Loucy (cell line): ENCODE measurements around the gene P2RX1.

Source experiments
- CTCF ChIP-seq: fragments of 200-600 bp; sonication (generic); conservative IDR thresholded peaks from 2 replicates; pipeline ENCODE4 v1.5.1; 2014; ENCODE audit warnings: mild to moderate bottlenecking, antibody characterized with exemption, low read length
- EZH2phosphoT487 ChIP-seq: fragments of 200-600 bp; IDR thresholded peaks from 2 replicates; pipeline ENCODE4 v1.6.1; 2018; ENCODE audit warnings: antibody characterized with exemption, mild to moderate bottlenecking, moderate library complexity, borderline replicate concordance

DNA sequence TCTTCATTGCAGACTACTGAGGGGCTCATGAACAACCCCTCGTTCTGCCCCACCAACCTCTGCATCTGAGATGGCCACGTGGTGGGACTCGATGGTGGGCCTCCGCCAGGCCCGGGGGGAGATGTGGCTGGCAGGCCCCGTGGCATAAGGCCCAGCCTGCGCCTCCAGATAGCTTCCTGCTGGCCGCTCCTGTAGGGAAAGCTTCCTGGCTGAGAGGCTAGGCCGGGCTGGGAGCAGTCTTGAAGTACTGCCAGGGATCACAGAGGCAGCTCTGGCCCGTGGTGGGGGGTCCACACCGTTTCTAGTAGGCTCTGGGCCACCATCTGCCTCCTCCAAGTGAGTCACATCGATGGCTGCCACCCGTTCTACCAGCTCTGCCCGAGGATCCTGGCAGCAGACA is 31.0 kb downstream of the P2RX1 start:
- TF ChIP-seq CTCF (no peak), EZH2phosphoT487 (no peak)
